Spleen (tissue), 11 donors: ENCODE data around the gene MECP2. TPM values are rescaled to one million over a fixed set of nuclear protein-coding genes. Genes with fewer than 3 reads are reported as not detected.

Experiments
- DNase-seq: peaks from one replicate; pipeline ENCODE4 v3.0.0-alpha.2; 2020
- H3K27ac ChIP-seq, 8 donors: fragments of 200-600 bp; sonication (generic) in 7 of 8; 1 replicate in 4 of 8; 2 replicates in 4 of 8; pipeline versions ENCODE4 v1.5.0 to v1.8.0; 2016 to 2021; ENCODE audit warnings: inconsistent platforms in 4 of 8, mild to moderate bottlenecking in 4 of 8, moderate library complexity in 1 of 8
- H3K27me3 ChIP-seq, 7 donors: fragments of 200-600 bp; sonication (generic) in 6 of 7; replicated peaks in 1 of 7; 1 replicate in 4 of 7; 2 replicates in 3 of 7; pipeline versions ENCODE4 v1.5.0 to v1.8.0; 2016 to 2021; ENCODE audit warnings: inconsistent platforms in 3 of 7, mild to moderate bottlenecking in 1 of 7
- H3K36me3 ChIP-seq, 6 donors: fragments of 200-600 bp; sonication (generic) in 5 of 6; 1 replicate in 4 of 6; 2 replicates in 2 of 6; pipeline versions ENCODE4 v1.5.0 to v1.8.0; 2016 to 2021; ENCODE audit warnings: inconsistent platforms in 2 of 6
- H3K4me1 ChIP-seq, 6 donors: fragments of 200-600 bp; sonication (generic) in 5 of 6; 1 replicate in 3 of 6; 2 replicates in 3 of 6; pipeline versions ENCODE4 v1.5.0 to v1.8.0; 2016 to 2021; ENCODE audit warnings: inconsistent platforms in 3 of 6
- H3K4me3 ChIP-seq, 8 donors: fragments of 200-600 bp; sonication (generic) in 7 of 8; 1 replicate in 4 of 8; 2 replicates in 4 of 8; pipeline versions ENCODE4 v1.5.0 to v1.8.0; 2016 to 2021; ENCODE audit warnings: inconsistent platforms in 4 of 8, mild to moderate bottlenecking in 4 of 8, moderate library complexity in 2 of 8
- H3K9me3 ChIP-seq, 8 donors: fragments of 200-600 bp; sonication (generic) in 7 of 8; 1 replicate in 4 of 8; 2 replicates in 4 of 8; pipeline versions ENCODE4 v1.5.0 to v1.8.0; 2016 to 2021; ENCODE audit warnings: inconsistent platforms in 4 of 8
- CTCF ChIP-seq, 11 experiments: fragments of 200-600 bp in 7 of 11; fragments of 450-650 bp in 4 of 11; sonication (generic) in 4 of 11; IDR thresholded peaks in 8 of 11; conservative IDR thresholded peaks in 3 of 11; 1 replicate in 7 of 11; 2 replicates in 4 of 11; pipeline versions ENCODE4 v1.4.0 to v1.8.0; 2016 to 2021; ENCODE audit warnings: antibody characterized with exemption in 11 of 11, inconsistent platforms in 4 of 11, mild to moderate bottlenecking in 1 of 11
- POLR2A ChIP-seq, 3 donors: fragments of 450-650 bp; IDR thresholded peaks; one replicate each; pipeline ENCODE4 v1.5.1; 2017; ENCODE audit warnings: antibody characterized with exemption in 3 of 3, mild to moderate bottlenecking in 1 of 3
- POLR2AphosphoS5 ChIP-seq, 3 donors: sonication (generic); formaldehyde crosslinking; IDR thresholded peaks; one replicate each; pipeline ENCODE4 v1.5.1; 2017; ENCODE audit warnings: antibody characterized with exemption in 3 of 3
- WGBS, 5 donors: extraction: QIAGEN DNeasy Blood & Tissue Kit in 3 of 5; methylation state at CpG; one replicate each; pipeline versions ENCODE4 v1.1.5 to v1.1.7; 2013 to 2018; 5-methylcytosine and 5-hydroxymethylcytosine counted together
- intact Hi-C: fragments of 100-400 bp; cut with DNase I; formaldehyde crosslinking; loops from one replicate; pipeline ENCODE4 v1.15.0; 2023; ENCODE audit warnings: low total_unique reads
- polyA plus RNA-seq, 3 donors: library from polyadenylated mRNA; stranded (reverse); fragments of 200-250 nt; gene quantifications; one replicate each; pipeline ENCODE4 v1.2.1, GENCODE V29; 2013
- total RNA-seq, 7 donors: library from RNA; depleted of rRNA in 3 of 7; stranded (reverse); fragments of >200 nt in 3 of 7; fragmentation: NEBNext Ultra II Directional in 4 of 7; extraction: Animal tissue kit (Norgen Biotek cat#: 25700) in 4 of 7; gene quantifications; one replicate each; pipeline versions ENCODE4 v1.1.0 to v1.2.1, GENCODE V29; 2016 to 2021
- donor health status: healthy with polysubstance abuse.
- donor health status: DM: no; HTN: no; CAD: no; lungs with moderate emphysema.
- donor health status: DM: no; HTN: no; CAD: no.
- donor health status: Bipolar disorder and iron deficiency.
- donor health status: healthy.
- donor health status: DM: no; HTN: no; CAD: no.
- donor health status: DM: yes; HTN: yes; CAD: no.

The MECP2 gene
- total and polyA plus RNA-seq, 10 donors, result 15.2 to 104 (median 71.5) TPM

DNA sequence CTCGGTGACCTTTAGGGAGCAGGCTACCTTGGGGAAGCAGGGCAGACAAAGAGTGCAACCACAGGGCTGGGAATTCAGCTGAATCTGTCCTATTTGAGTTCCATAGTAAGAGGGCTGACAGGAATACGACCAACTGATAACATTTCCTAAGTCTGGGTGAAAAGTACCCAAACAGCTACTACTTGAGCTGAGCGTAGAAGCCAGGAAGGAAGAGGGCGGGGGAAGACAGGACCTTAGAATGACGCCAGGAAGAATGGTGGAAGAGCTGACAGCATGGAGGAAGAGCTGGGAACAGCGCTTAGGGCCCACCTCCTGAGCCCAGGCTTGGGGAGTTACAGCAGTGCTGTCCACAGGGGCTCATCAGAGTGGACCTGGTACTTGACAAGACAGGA lies 14.4 kb downstream of the MECP2 start:
- H3K36me3 ChIP-seq, result peaks cover 0 to 41% (median 0%) of the 10 kb centered on the region in 6 donors
- intact Hi-C loops, result no loop called here
- H3K4me3 ChIP-seq, result no peak overlapping the region
- H3K27me3 ChIP-seq, result no peaks in the 10 kb centered on the region
- no peaks in the 10 kb centered on the region for H3K9me3 ChIP-seq
- 14 to 47% (median 30%) methylated on average over 6 of the region's 6 CpGs for WGBS, 5 donors
- no peak for TF ChIP-seq CTCF (IDR thresholded peaks at IDR 0.05 in 8 of 11, conservative IDR thresholded peaks at IDR 0.05 in 3 of 11)
- TF ChIP-seq POLR2A (IDR thresholded peaks at IDR 0.05), result no peak
- peak in 1 of 3 donors; percentile 26 for TF ChIP-seq POLR2AphosphoS5 (IDR thresholded peaks at IDR 0.05)
- H3K4me1 ChIP-seq, result peaks cover 0 to 62% (median 26%) of the 10 kb centered on the region in 6 donors
- peak overlapping the region in 5 of 8 donors; percentile 1 to 52 (median 47) for H3K27ac ChIP-seq
- DNase-seq, result no peak

DNA sequence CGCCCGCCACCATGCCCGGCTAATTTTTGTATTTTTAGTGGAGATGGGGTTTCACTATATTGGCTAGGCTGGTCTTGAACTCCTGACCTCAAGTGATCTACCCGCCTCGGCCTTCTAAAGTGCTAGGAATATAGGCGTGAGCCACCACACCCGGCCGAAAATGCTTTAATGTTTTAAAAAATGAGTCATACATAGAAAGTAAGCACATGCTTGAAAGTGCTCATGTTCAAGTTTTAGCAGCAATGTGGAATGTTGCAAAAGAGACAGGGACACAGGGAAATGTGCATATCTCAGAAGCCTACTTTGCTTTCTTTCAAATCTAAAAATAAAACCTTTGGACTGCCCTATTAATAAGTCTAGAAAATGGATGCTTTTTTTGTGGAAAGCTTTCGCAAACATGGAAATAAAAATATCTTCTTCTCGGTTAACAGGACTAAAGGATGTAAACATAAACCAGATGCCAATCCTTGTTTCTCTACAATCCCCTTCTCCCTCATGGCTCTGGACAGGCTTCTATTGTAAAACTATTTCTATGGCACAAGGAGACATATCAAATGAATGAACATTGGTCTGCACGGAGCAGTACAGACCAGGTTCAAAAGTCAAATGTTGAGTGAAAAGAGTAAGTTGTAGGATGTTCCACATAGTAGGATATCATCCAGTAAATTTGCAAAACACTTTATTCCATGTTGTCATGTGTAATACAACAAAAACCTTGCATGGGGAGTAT lies 15.0 kb downstream of the MECP2 start:
- H3K27me3 ChIP-seq, result no peaks in the 10 kb centered on the region
- no peak for DNase-seq
- TF ChIP-seq CTCF (IDR thresholded peaks at IDR 0.05 in 8 of 11, conservative IDR thresholded peaks at IDR 0.05 in 3 of 11) (no peak), POLR2A (IDR thresholded peaks at IDR 0.05) (no peak)
- intact Hi-C loops, result no loop called here
- H3K36me3 ChIP-seq, result peaks cover 0 to 36% (median 0%) of the 10 kb centered on the region in 6 donors
- H3K9me3 ChIP-seq, result no peaks in the 10 kb centered on the region
- WGBS, 5 donors, result 58 to 67% (median 65%) methylated on average over 11 of the region's 11 CpGs
- peaks cover 0 to 56% (median 26%) of the 10 kb centered on the region in 6 donors for H3K4me1 ChIP-seq
- no peak overlapping the region for H3K4me3 ChIP-seq
- peak overlapping the region in 4 of 8 donors; percentile 21 to 52 (median 50) for H3K27ac ChIP-seq

DNA sequence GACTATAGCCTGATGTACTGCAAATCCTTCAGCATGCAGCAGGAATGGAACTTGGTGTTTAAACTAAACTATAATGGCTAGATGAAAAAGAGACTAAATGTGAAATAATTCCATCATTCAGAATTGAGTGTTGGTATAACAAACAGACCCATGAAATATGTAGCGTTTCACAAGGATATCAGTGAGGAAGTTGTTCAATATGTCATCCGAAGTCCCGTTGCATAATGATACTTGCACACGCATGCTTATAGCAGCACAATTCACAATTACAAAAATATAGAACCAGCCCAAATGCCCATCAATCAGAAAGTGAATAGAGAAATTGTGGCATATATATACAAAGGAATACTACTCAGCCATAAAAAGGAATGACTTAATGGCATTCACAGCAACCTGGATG lies 20.4 kb downstream of the MECP2 start:
- DNase-seq, result no peak
- Histone ChIP-seq H3K4me1 (peaks cover 0 to 61% (median 21%) of the 10 kb centered on the region in 6 donors), H3K27me3 (no peaks in the 10 kb centered on the region), H3K4me3 (no peak overlapping the region), H3K9me3 (no peaks in the 10 kb centered on the region), H3K36me3 (peaks cover 0 to 24% (median 0%) of the 10 kb centered on the region in 6 donors), H3K27ac (peak overlapping the region in 3 of 8 donors; percentile 38 to 45 (median 43))
- TF ChIP-seq CTCF (IDR thresholded peaks at IDR 0.05 in 8 of 11, conservative IDR thresholded peaks at IDR 0.05 in 3 of 11) (no peak), POLR2AphosphoS5 (IDR thresholded peaks at IDR 0.05) (no peak), POLR2A (IDR thresholded peaks at IDR 0.05) (no peak)
- intact Hi-C loops, result no loop called here
- WGBS, 5 donors, result 51 to 91% (median 80%) methylated on average over 4 of the region's 4 CpGs

- Histone ChIP-seq H3K27ac (no peak overlapping the region), H3K9me3 (no peaks in the 10 kb centered on the region), H3K36me3 (peaks cover 0 to 17% (median 0%) of the 10 kb centered on the region in 6 donors), H3K4me3 (no peak overlapping the region), H3K27me3 (peaks cover 0 to 4% (median 0%) of the 10 kb centered on the region in 7 donors), H3K4me1 (peaks cover 0 to 73% (median 30%) of the 10 kb centered on the region in 6 donors)
- no peak for TF ChIP-seq CTCF (IDR thresholded peaks at IDR 0.05 in 8 of 11, conservative IDR thresholded peaks at IDR 0.05 in 3 of 11)
- TF ChIP-seq POLR2AphosphoS5 (IDR thresholded peaks at IDR 0.05), result no peak
- TF ChIP-seq POLR2A (IDR thresholded peaks at IDR 0.05), result no peak
- intact Hi-C loops, result no loop called here
- DNase-seq, result no peak
- WGBS, 5 donors, result 45 to 74% (median 70%) methylated on average over 3 of the region's 3 CpGs
These were observed 23.3 kb downstream of the MECP2 start for GRCh38 chrX:154074199-154074598.
